Endothelial cell of umbilical vein (primary cell): ENCODE data around the gene MYBPC1. TPM values are rescaled to one million over a fixed set of nuclear protein-coding genes. Genes with fewer than 3 reads are reported as not detected.
A peak's percentile ranks its signal among the peaks of the same experiment; 100 is the strongest.

Experiments used
- BruUV-seq: library from RNA; stranded (reverse); fragments of 400-500 nt; replicated peaks from 2 replicates; lab custom pipeline; 2021; lab: Mats Ljungman, UMichigan
- CTCF ChIA-PET: fragments of 300-600, 350-600 bp; sonication (Branson Sonifier 250); formaldehyde crosslinking; loops from one replicate; lab custom pipeline; 2021; ENCODE audit warnings: antibody characterized with exemption, inconsistent platforms; lab: Charles Lee
- POLR2A ChIA-PET: fragments of 300-600, 350-600 bp; sonication (Branson Sonifier 250); formaldehyde crosslinking; loops from one replicate; lab custom pipeline; 2021; ENCODE audit warnings: antibody characterized with exemption, inconsistent platforms; lab: Charles Lee
- DNase-seq: peaks from one replicate; pipeline ENCODE4 v3.0.0-alpha.2; 2011; ENCODE audit warnings: low read depth, low spot score
- FAIRE-seq: peaks from 2 replicates; lab custom pipeline; 2011; peaks lifted over from hg19 to GRCh38; lab: Jason Lieb, UNC
- H2AFZ ChIP-seq: 2 replicates; pipeline ENCODE4 v1.6.0; 2012; ENCODE audit warnings: low read depth, low read length, control low read depth, inconsistent platforms
- H3K27ac ChIP-seq: 2 replicates; pipeline ENCODE4 v1.5.1; 2011; ENCODE audit warnings: low read depth, mild to moderate bottlenecking, control low read depth, low read length, moderate library complexity; ENCODE audit not compliant: insufficient read depth
- H3K27me3 ChIP-seq, 2 experiments: 2 replicates each; pipeline versions ENCODE4 v1.6.0 to v1.6.1; 2011; ENCODE audit warnings: low read length in 2 of 2, mixed read lengths in 1 of 2; ENCODE audit not compliant: control insufficient read depth in 2 of 2, insufficient read depth in 2 of 2
- H3K36me3 ChIP-seq, 2 experiments: 2 replicates in 1 of 2; 3 replicates in 1 of 2; pipeline ENCODE4 v1.5.1; 2011; ENCODE audit warnings: low read length in 2 of 2, mild to moderate bottlenecking in 1 of 2, moderate library complexity in 1 of 2; ENCODE audit not compliant: control insufficient read depth in 2 of 2, insufficient read depth in 2 of 2; ENCODE audit errors: extremely low read depth in 1 of 2
- H3K4me1 ChIP-seq: 3 replicates; pipeline ENCODE4 v1.5.1; 2011; ENCODE audit warnings: mild to moderate bottlenecking, low read length; ENCODE audit not compliant: control insufficient read depth, insufficient read depth; ENCODE audit errors: extremely low read depth
- H3K4me2 ChIP-seq: 2 replicates; pipeline ENCODE4 v1.6.1; 2011; ENCODE audit warnings: low read length, control low read depth, mixed read lengths; ENCODE audit not compliant: insufficient read depth
- H3K4me3 ChIP-seq, 3 experiments: fragments of 200-600 bp in 1 of 3; sonication (generic), shearing (Covaris generic) in 1 of 3; replicated peaks in 1 of 3; 2 replicates each; pipeline ENCODE4 v1.5.1; 2011 to 2016; ENCODE audit warnings: control low read depth in 3 of 3, low read length in 3 of 3, mild to moderate bottlenecking in 2 of 3, inconsistent platforms in 1 of 3, low read depth in 1 of 3, moderate library complexity in 1 of 3; ENCODE audit not compliant: insufficient read depth in 1 of 3
- H3K79me2 ChIP-seq: 2 replicates; pipeline ENCODE4 v1.6.0; 2012; ENCODE audit warnings: low read length, inconsistent platforms; ENCODE audit not compliant: control insufficient read depth, insufficient read depth
- H3K9ac ChIP-seq: replicated peaks from 2 replicates; pipeline ENCODE3; 2011; ENCODE audit warnings: low read length, control low read depth; ENCODE audit not compliant: insufficient read depth; ENCODE audit errors: extremely low read depth
- H3K9me1 ChIP-seq: replicated peaks from 3 replicates; pipeline ENCODE4 v1.6.0; 2011; ENCODE audit warnings: mild to moderate bottlenecking, low read length; ENCODE audit not compliant: control insufficient read depth, insufficient read depth; ENCODE audit errors: extremely low read depth
- H3K9me3 ChIP-seq: replicated peaks from 2 replicates; pipeline ENCODE4 v1.5.1; 2012; ENCODE audit warnings: low read length, inconsistent platforms; ENCODE audit not compliant: control insufficient read depth, insufficient read depth
- H4K20me1 ChIP-seq: replicated peaks from 2 replicates; pipeline ENCODE3; 2011; ENCODE audit warnings: mild to moderate bottlenecking, low read length; ENCODE audit not compliant: control insufficient read depth, insufficient read depth; ENCODE audit errors: extremely low read depth
- EZH2 ChIP-seq: IDR thresholded peaks from 2 replicates; pipeline ENCODE4 v1.6.1; 2012; ENCODE audit warnings: borderline replicate concordance, low read depth, mild to moderate bottlenecking, moderate library complexity, low read length, inconsistent platforms; ENCODE audit not compliant: severe bottlenecking
- FOS ChIP-seq: IDR thresholded peaks from 2 replicates; pipeline ENCODE4 v1.6.1; 2011; ENCODE audit warnings: mild to moderate bottlenecking, low read length, moderate library complexity, borderline replicate concordance; ENCODE audit not compliant: insufficient read depth
- GATA2 ChIP-seq: IDR thresholded peaks from 2 replicates; pipeline ENCODE4 v1.7.0; 2011; ENCODE audit warnings: low read depth, mild to moderate bottlenecking, moderate library complexity, mixed read lengths, low read length; ENCODE audit not compliant: insufficient read length, insufficient read depth
- JUN ChIP-seq: IDR thresholded peaks from 2 replicates; pipeline ENCODE4 v1.6.1; 2011; ENCODE audit warnings: borderline replicate concordance, low read depth; ENCODE audit not compliant: insufficient read length, insufficient read depth
- MYC ChIP-seq: IDR thresholded peaks from one replicate; pipeline ENCODE4 v1.6.1; 2011; ENCODE audit warnings: mild to moderate bottlenecking, low read depth, low read length
- POLR2A ChIP-seq: IDR thresholded peaks from 2 replicates; pipeline ENCODE4 v1.6.1; 2012; ENCODE audit warnings: low read depth, mild to moderate bottlenecking, control low read depth, low read length
- POLR2AphosphoS5 ChIP-seq: IDR thresholded peaks from 2 replicates; pipeline ENCODE4 v1.6.1; 2012; ENCODE audit warnings: low read depth, mild to moderate bottlenecking, control low read depth, low read length, moderate library complexity; ENCODE audit not compliant: insufficient read depth
- dilution Hi-C: fragments of 300-500 bp; cut with MboI; formaldehyde crosslinking; loops from one replicate; pipeline ENCODE4 v1.15.0; 2019; ENCODE audit warnings: low sequenced_read_pairs; ENCODE audit not compliant: extremely low pct_ligation_motif_present
- intact Hi-C: fragments of 100-400 bp; cut with micrococcal nuclease; formaldehyde crosslinking; loops from one replicate; pipeline ENCODE4 v1.10.0; 2022
- polyA plus RNA-seq, 4 experiments: library from polyadenylated mRNA; depleted of rRNA in 3 of 4; stranded (reverse) in 3 of 4; unstranded in 1 of 4; fragments of >200 nt; gene quantifications; 2 replicates each; pipeline versions ENCODE4 v1.2.1 to v1.2.3, GENCODE V29; 2011 to 2012; ENCODE audit warnings: missing spikeins in 1 of 4
- total RNA-seq: library from RNA; stranded (reverse); gene quantifications from 2 replicates; pipeline ENCODE4 v1.2.3, GENCODE V29; 2021
- TF ChIP-seq, protein P1 (sequence below): IDR thresholded peaks from 2 replicates; pipeline ENCODE4 v1.6.1; 2011; ENCODE audit not compliant: insufficient read depth, insufficient read length
- TF ChIP-seq, protein P2 (sequence below), 2 donors: IDR thresholded peaks; 1 replicate in 1 of 2; 2 replicates in 1 of 2; pipeline ENCODE4 v1.5.1; 2011; ENCODE audit warnings: low read length in 2 of 2, mild to moderate bottlenecking in 2 of 2, moderate library complexity in 2 of 2, control low read depth in 1 of 2, inconsistent platforms in 1 of 2, low read depth in 1 of 2; ENCODE audit not compliant: insufficient read depth in 1 of 2; ENCODE audit errors: extremely low read depth in 1 of 2

The MYBPC1 gene
- total and polyA plus RNA-seq, 2 donors (not counting 3 experiments of a cell fraction or from before 2014, with no cell fraction given): not detected

DNA sequence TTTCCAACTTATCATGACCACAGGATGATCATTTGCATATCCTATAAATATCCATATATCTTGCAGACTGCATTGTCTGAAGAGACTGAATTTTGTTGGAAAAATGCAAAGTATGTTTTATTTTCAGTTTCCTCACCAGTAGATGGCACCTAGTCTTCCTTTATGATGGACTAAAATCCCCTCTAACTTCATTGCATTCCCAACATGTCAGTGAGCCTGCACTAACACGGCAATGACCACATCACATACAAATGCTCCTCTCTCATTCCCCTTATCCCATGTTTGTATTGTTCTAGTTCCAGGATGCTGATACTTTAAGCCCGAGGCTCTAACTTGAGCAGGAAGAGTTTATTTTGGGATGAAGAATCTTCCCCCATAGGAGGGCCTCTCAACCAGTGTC, 24.7 kb upstream of the MYBPC1 start:
- dilution Hi-C loops (no loop called here), intact Hi-C loops (loop anchor here (2.0 kb wide), 1 partner anchor 189 kb away; no protein-coding TSS in a partner anchor)
- Histone ChIP-seq H3K4me1 (no peaks in the 10 kb centered on the region), H3K4me2 (no peak overlapping the region), H2AFZ (no peak overlapping the region), H3K79me2 (no peaks in the 10 kb centered on the region), H3K36me3 (no peaks in the 10 kb centered on the region), H3K9me1 (no peaks in the 10 kb centered on the region), H3K9ac (no peak overlapping the region), H3K27ac (no peak overlapping the region), H3K4me3 (no peak overlapping the region), H4K20me1 (no peaks in the 10 kb centered on the region), H3K27me3 (peaks cover 0 to 2% of the 10 kb centered on the region in 2 experiments), H3K9me3 (no peaks in the 10 kb centered on the region)
- FAIRE-seq (no peak), DNase-seq (peak; percentile 10)
- POLR2A ChIA-PET: no interaction called here
- CTCF ChIA-PET: interaction anchor here (1.0 kb wide), 1 partner anchor 189 kb away, joined by 5 read pairs; no protein-coding TSS in a partner anchor
- TF ChIP-seq JUN: no peak
- TF ChIP-seq MYC: no peak
- TF ChIP-seq, protein P1, sequence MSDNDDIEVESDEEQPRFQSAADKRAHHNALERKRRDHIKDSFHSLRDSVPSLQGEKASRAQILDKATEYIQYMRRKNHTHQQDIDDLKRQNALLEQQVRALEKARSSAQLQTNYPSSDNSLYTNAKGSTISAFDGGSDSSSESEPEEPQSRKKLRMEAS: no peak
- TF ChIP-seq GATA2: no peak
- TF ChIP-seq EZH2: no peak
- no peak for TF ChIP-seq FOS
- no peak for TF ChIP-seq POLR2A
- no peak for TF ChIP-seq POLR2AphosphoS5
- TF ChIP-seq, protein P2, sequence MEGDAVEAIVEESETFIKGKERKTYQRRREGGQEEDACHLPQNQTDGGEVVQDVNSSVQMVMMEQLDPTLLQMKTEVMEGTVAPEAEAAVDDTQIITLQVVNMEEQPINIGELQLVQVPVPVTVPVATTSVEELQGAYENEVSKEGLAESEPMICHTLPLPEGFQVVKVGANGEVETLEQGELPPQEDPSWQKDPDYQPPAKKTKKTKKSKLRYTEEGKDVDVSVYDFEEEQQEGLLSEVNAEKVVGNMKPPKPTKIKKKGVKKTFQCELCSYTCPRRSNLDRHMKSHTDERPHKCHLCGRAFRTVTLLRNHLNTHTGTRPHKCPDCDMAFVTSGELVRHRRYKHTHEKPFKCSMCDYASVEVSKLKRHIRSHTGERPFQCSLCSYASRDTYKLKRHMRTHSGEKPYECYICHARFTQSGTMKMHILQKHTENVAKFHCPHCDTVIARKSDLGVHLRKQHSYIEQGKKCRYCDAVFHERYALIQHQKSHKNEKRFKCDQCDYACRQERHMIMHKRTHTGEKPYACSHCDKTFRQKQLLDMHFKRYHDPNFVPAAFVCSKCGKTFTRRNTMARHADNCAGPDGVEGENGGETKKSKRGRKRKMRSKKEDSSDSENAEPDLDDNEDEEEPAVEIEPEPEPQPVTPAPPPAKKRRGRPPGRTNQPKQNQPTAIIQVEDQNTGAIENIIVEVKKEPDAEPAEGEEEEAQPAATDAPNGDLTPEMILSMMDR (IDR thresholded peaks at IDR 0.05; ENCODE audit: extremely low read depth in 1 of 2, insufficient read depth in 1 of 2, low read depth in 1 of 2, low read length in 2 of 2): no peak
- no TSS peak for BruUV-seq
